VCaP (cell line): ENCODE measurements around the gene KRTAP1-1.
"Not testable (repeated sequence)": the region's sequence is repeated elsewhere in the genome, so short reads cannot be mapped to it uniquely, and the experiment has no call there.

ENCODE experiments used
- H3K27ac ChIP-seq: fragments of 450-650 bp; 2 replicates; pipeline ENCODE4 v1.5.1; 2017
- TF ChIP-seq, protein P1 (sequence below): fragments of 450-650 bp; conservative IDR thresholded peaks from 2 replicates; pipeline ENCODE4 v1.5.1; 2017; ENCODE audit warnings: mild to moderate bottlenecking, moderate library complexity

KRTAP1-1 gene

GRCh38 chr17:41048441-41048840, 7.2 kb upstream of the KRTAP1-1 start:
- H3K27ac ChIP-seq, result no peak overlapping the region

GRCh38 chr17:41046735-41047465, 5.7 kb upstream of the KRTAP1-1 start, which contains the start of gene KRTAP2-1:
Gene KRTAP2-1 (minus strand): TSS chr17:41047316. CDS start chr17:41047267, 49 bp downstream.
- H3K27ac ChIP-seq, result not testable (repeated sequence)

More at GRCh38 chr17:41048441-41048840, 7.2 kb upstream of the KRTAP1-1 start:
- TF ChIP-seq, protein P1, sequence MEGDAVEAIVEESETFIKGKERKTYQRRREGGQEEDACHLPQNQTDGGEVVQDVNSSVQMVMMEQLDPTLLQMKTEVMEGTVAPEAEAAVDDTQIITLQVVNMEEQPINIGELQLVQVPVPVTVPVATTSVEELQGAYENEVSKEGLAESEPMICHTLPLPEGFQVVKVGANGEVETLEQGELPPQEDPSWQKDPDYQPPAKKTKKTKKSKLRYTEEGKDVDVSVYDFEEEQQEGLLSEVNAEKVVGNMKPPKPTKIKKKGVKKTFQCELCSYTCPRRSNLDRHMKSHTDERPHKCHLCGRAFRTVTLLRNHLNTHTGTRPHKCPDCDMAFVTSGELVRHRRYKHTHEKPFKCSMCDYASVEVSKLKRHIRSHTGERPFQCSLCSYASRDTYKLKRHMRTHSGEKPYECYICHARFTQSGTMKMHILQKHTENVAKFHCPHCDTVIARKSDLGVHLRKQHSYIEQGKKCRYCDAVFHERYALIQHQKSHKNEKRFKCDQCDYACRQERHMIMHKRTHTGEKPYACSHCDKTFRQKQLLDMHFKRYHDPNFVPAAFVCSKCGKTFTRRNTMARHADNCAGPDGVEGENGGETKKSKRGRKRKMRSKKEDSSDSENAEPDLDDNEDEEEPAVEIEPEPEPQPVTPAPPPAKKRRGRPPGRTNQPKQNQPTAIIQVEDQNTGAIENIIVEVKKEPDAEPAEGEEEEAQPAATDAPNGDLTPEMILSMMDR, result no peak

DNA sequence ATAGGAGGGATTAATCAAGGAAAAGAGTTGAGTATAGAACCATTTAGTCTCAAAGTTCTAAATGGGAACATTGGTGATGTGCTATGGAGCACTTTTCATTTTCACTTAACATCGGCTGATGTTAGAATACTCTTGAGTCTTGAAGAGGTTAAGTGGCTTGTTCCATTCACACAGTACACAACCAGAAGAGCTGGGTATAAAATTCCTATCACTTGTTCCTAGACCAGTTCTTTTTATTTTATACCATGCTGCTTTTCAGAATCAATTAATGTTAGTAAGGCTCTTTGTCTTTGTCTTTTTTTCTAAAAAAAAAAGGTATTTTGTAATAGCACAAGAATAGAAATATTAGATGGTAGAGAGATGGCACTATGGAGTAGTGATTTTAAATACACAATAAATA, 1.7 kb upstream of the KRTAP1-1 start:
- no peak overlapping the region for H3K27ac ChIP-seq
- TF ChIP-seq, protein P1, result no peak

GRCh38 chr17:41037853-41038350, 3.3 kb downstream of the KRTAP1-1 start:
- H3K27ac ChIP-seq, result no peak overlapping the region
- TF ChIP-seq, protein P1, result no peak

- H3K27ac ChIP-seq, result not testable (repeated sequence)
Measured at GRCh38 chr17:41034346-41034935, 6.8 kb downstream of the KRTAP1-1 start, which contains the start of gene KRTAP1-3. Gene KRTAP1-3 (minus strand): TSS chr17:41034874. CDS start chr17:41034821, 53 bp downstream.

- TF ChIP-seq, protein P1, result no peak
- no peak within 1 kb of the TSS for H3K27ac ChIP-seq
Measured at GRCh38 chr17:41029633-41030245, 11.5 kb downstream of the KRTAP1-1 start, which contains the start of gene KRTAP1-4. Gene KRTAP1-4 (minus strand): TSS chr17:41030195. CDS start chr17:41030078, 117 bp downstream.

- H3K27ac ChIP-seq, result no peak within 1 kb of the TSS
- TF ChIP-seq, protein P1, result no peak
Measured at GRCh38 chr17:41026715-41027471, 14.4 kb downstream of the KRTAP1-1 start, which contains the start of gene KRTAP1-5. Gene KRTAP1-5 (minus strand): TSS chr17:41027208. CDS start chr17:41027155, 53 bp downstream.

GRCh38 chr17:41024697-41025096, 16.6 kb downstream of the KRTAP1-1 start:
- no peak overlapping the region for H3K27ac ChIP-seq
- TF ChIP-seq, protein P1, result no peak
